Ovary (tissue), 9 donors: Measurements from ENCODE around the gene RNF166. TPM values are rescaled to one million over a fixed set of nuclear protein-coding genes. Genes with fewer than 3 reads are reported as not detected.

Experiments
- DNase-seq, 5 donors: peaks; one replicate each; pipeline ENCODE4 v3.0.0-alpha.2; 2019 to 2020
- H3K27ac ChIP-seq, 2 donors: fragments of 200-600 bp; one replicate each; pipeline versions ENCODE4 v1.5.1 to v1.8.0; 2019 to 2022
- H3K27me3 ChIP-seq: fragments of 200-600 bp; one replicate; pipeline ENCODE4 v1.8.0; 2022
- H3K36me3 ChIP-seq: fragments of 200-600 bp; sonication (generic); one replicate; pipeline ENCODE4 v1.5.1; 2019
- H3K4me1 ChIP-seq: one replicate; pipeline ENCODE4 v1.8.1; 2013; ENCODE audit warnings: mild to moderate bottlenecking, moderate library complexity; ENCODE audit not compliant: insufficient read depth
- H3K4me3 ChIP-seq: fragments of 200-600 bp; sonication (generic); one replicate; pipeline ENCODE4 v1.5.1; 2017
- H3K9me3 ChIP-seq, 2 donors: fragments of 200-600 bp in 1 of 2; sonication (generic) in 1 of 2; one replicate each; pipeline versions ENCODE4 v1.5.1 to v1.8.1; 2013 to 2019; ENCODE audit warnings: mild to moderate bottlenecking in 1 of 2, moderate library complexity in 1 of 2
- EP300 ChIP-seq: sonication (generic); formaldehyde crosslinking; IDR thresholded peaks from one replicate; pipeline ENCODE4 v1.6.1; 2017; ENCODE audit warnings: antibody characterized with exemption
- POLR2A ChIP-seq: fragments of 450-650 bp; IDR thresholded peaks from one replicate; pipeline ENCODE4 v1.6.1; 2017; ENCODE audit warnings: antibody characterized with exemption, mild to moderate bottlenecking, moderate library complexity
- WGBS, 3 donors: extraction: QIAGEN DNeasy Blood & Tissue Kit in 1 of 3; methylation state at CpG; one replicate each; pipeline versions ENCODE4 v1.1.5 to v1.1.7; 2013 to 2017; 5-methylcytosine and 5-hydroxymethylcytosine counted together
- intact Hi-C, 4 donors: fragments of 100-400 bp; cut with DNase I; formaldehyde crosslinking; loops; one replicate each; pipeline versions ENCODE4 v1.11.0 to v1.15.1; 2022 to 2023
- polyA plus RNA-seq, 2 donors: library from polyadenylated mRNA; stranded (reverse); fragments of 200-250 nt in 1 of 2; fragments of 350-450 nt in 1 of 2; fragmentation: Illumina TruSeq in 1 of 2; extraction: RNeasy Lipid Tissue Mini Kit (QIAGEN cat#74804) in 1 of 2; gene quantifications; one replicate each; pipeline ENCODE4 v1.2.3, GENCODE V29; 2013 to 2014
- total RNA-seq, 7 donors: library from RNA; depleted of rRNA in 2 of 7; stranded (reverse); fragments of >200 nt in 2 of 7; fragmentation: NEBNext Ultra II Directional in 3 of 7; extraction: Animal tissue kit (Norgen Biotek cat#: 25700) in 3 of 7; gene quantifications; one replicate each; pipeline versions ENCODE4 v1.1.0 to v1.2.4, GENCODE V29; 2016 to 2023
- TF ChIP-seq, protein P1 (sequence below), 3 donors: fragments of 450-650 bp in 2 of 3; fragments of 200-600 bp in 1 of 3; IDR thresholded peaks; one replicate each; pipeline versions ENCODE4 v1.5.1 to v1.8.0; 2016 to 2022; ENCODE audit warnings: antibody characterized with exemption in 3 of 3, mild to moderate bottlenecking in 1 of 3
- donor health status: DM: no; HTN: no; CAD: no; lungs with moderate emphysema.
- donor health status: DM: no; HTN: no; CAD: no.
- donor health status: Bipolar disorder and iron deficiency.
- donor health status: DM: yes; HTN: yes; CAD: no.
- donor health status: DM: no; HTN: no; CAD: no.
- donor health status: DM: yes; HTN: yes; CAD: no.

Gene RNF166
- total and polyA plus RNA-seq, 9 donors, result 4.7 to 26.5 (median 20.9) TPM

DNA sequence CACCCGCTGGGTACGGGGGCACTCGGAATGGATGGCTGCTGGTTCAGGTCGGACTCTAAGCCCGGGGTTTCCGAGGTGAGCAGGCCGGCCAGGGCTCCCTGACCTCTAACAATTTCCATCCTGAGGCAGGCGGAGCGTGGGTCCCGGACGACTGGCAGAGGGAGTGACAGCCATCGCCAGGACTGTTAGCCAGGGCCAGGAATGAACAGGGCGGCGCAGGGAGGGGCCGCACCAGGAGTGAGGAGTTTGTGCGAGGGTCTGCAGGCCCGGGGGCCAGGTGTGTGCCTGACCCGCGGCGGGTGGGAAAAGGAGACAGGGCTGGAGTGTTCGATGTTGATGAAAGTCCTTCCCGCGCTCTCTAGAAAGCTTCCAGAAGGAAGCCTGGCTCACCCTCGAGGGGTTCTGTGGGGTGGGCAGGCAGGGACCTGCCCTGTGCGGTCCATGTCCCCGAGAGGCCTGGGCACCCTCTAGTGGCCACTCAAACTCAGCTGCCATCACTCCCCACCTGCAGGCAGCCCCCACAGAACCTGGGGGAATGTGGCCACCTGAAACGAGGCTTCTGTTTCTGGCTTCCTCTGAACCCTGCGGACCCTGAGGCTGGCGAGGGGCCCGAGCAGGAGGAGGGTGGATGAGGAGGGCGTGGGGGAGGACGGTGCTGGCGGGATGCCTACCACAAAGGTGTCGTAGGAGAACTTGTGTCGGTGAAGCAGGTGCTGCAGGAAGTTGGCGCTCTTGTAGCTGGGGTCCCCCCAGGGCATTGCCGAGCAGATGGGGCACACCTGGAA, 8.2 kb downstream of the RNF166 start:
- Histone ChIP-seq H3K9me3 (no peaks in the 10 kb centered on the region), H3K4me3 (no peak overlapping the region), H3K4me1 (peaks cover 2% of the 10 kb centered on the region), H3K36me3 (peaks cover 2% of the 10 kb centered on the region), H3K27ac (no peak overlapping the region), H3K27me3 (no peaks in the 10 kb centered on the region)
- WGBS, 3 donors, result 84 to 85% (median 85%) methylated on average over 37 of the region's 37 CpGs
- intact Hi-C loops, result no loop called here
- TF ChIP-seq EP300, result no peak
- TF ChIP-seq, protein P1, sequence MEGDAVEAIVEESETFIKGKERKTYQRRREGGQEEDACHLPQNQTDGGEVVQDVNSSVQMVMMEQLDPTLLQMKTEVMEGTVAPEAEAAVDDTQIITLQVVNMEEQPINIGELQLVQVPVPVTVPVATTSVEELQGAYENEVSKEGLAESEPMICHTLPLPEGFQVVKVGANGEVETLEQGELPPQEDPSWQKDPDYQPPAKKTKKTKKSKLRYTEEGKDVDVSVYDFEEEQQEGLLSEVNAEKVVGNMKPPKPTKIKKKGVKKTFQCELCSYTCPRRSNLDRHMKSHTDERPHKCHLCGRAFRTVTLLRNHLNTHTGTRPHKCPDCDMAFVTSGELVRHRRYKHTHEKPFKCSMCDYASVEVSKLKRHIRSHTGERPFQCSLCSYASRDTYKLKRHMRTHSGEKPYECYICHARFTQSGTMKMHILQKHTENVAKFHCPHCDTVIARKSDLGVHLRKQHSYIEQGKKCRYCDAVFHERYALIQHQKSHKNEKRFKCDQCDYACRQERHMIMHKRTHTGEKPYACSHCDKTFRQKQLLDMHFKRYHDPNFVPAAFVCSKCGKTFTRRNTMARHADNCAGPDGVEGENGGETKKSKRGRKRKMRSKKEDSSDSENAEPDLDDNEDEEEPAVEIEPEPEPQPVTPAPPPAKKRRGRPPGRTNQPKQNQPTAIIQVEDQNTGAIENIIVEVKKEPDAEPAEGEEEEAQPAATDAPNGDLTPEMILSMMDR (IDR thresholded peaks at IDR 0.05), result no peak
- no peak for TF ChIP-seq POLR2A
- DNase-seq, result no peak

DNA sequence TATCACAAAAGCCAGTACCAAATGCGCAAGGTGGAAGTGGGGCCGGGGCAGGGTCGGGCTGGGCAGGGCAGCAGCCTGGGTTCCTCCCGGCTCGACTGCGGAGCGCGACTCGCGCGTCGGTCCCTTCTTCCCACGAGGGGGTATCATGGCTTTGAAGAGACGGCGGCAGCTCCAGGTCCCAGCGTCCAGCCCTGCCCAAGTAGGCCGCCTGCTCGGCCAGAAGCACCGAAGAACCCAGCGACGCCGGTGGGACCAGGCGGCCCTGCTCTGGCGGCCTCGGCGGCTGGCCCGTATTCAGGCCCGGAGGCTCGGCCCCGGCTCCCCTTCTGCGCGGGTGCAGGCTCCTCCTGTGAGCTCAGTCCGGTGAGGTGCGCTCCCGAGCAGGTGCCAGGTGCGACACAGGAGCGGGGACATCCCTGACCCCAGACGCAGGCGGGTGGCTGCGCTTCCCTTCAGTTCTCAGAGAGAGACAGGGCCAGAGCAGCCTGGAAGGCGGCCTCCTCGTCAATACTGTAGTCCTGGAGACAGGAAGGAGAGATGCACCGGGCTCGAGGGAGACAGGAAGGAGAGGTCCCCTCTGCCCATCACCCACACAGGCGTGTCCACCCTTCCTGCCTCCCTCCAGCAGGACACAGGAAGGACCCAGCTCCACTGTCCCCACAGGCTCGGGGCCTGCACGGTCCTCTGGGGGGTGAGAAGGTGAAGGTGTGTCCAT, 8.9 kb downstream of the RNF166 start:
- H3K27ac ChIP-seq, result no peak overlapping the region
- H3K27me3 ChIP-seq, result no peaks in the 10 kb centered on the region
- no peaks in the 10 kb centered on the region for H3K9me3 ChIP-seq
- peaks cover 2% of the 10 kb centered on the region for H3K36me3 ChIP-seq
- no peak overlapping the region for H3K4me3 ChIP-seq
- 87 to 93% (median 89%) methylated on average over 47 of the region's 47 CpGs for WGBS, 3 donors
- DNase-seq, result no peak
- TF ChIP-seq, protein P1 (IDR thresholded peaks at IDR 0.05), result no peak
- TF ChIP-seq POLR2A, result no peak
- TF ChIP-seq EP300, result no peak
- H3K4me1 ChIP-seq, result peaks cover 2% of the 10 kb centered on the region
- intact Hi-C loops, result no loop called here

DNA sequence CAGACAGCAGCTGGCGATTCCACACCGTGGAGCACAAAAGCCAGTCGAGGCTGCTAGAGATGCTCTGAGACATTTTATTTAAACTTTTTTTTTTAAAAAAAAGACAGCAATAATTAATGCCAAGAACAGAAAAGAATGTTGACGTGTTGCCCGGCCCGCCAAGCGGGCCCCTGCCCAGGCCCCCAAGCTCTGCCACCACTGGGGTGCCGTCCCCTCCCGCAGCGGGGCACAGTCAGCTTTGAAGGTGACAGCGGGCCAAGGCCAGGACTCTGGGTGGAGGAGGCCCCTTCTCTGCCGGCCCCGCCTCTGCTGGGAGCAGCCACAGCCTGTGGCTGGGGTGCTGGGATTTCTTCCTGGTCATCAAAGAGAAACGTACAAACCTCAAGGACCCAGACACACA, 9.8 kb downstream of the RNF166 start:
- DNase-seq, result no peak
- intact Hi-C loops, result no loop called here
- H3K4me3 ChIP-seq, result no peak overlapping the region
- H3K27ac ChIP-seq, result no peak overlapping the region
- WGBS, 3 donors, result 73 to 82% (median 79%) methylated on average over 14 of the region's 14 CpGs
- peaks cover 2% of the 10 kb centered on the region for H3K4me1 ChIP-seq
- TF ChIP-seq EP300 (no peak), POLR2A (no peak)
- TF ChIP-seq, protein P1 (IDR thresholded peaks at IDR 0.05), result no peak
- H3K36me3 ChIP-seq, result peaks cover 2% of the 10 kb centered on the region
- no peaks in the 10 kb centered on the region for H3K9me3 ChIP-seq
- no peaks in the 10 kb centered on the region for H3K27me3 ChIP-seq

DNA sequence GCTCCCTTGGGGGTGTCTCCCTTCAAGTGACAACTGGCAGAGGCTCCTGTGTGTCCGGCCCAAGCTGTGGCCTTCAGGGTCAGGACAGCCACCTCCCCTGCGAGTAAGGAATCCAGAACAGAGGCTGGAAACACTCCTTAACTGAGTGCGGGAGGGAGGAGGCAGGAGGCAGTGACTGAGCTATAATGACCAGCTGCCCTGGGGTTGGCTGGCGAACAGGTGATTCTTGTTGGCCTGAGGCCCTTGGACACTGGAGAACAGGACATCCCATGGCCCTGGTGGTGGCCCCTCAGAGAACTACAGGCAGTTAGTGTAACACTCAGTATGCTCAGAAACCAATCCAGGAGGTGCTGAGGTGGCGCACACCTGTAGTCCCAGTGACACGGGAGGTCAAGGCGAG, 10.5 kb downstream of the RNF166 start:
- H3K4me3 ChIP-seq, result no peak overlapping the region
- intact Hi-C loops, result no loop called here
- no peaks in the 10 kb centered on the region for H3K9me3 ChIP-seq
- H3K27me3 ChIP-seq, result peaks cover 2% of the 10 kb centered on the region
- H3K27ac ChIP-seq, result no peak overlapping the region
- WGBS, 3 donors, result 88 to 93% (median 89%) methylated on average over 7 of the region's 7 CpGs
- no peaks in the 10 kb centered on the region for H3K4me1 ChIP-seq
- TF ChIP-seq, protein P1 (IDR thresholded peaks at IDR 0.05), result no peak
- TF ChIP-seq POLR2A (no peak), EP300 (no peak)
- no peak for DNase-seq
- peaks cover 2% of the 10 kb centered on the region for H3K36me3 ChIP-seq
